Measurements from ENCODE around the gene GALNT10.

GRCh38 chr5:154331232-154331631 is 140.7 kb downstream of the GALNT10 start:
- TF ChIP-seq CTCF (IDR thresholded peaks at IDR 0.05) (no peak), EZH2phosphoT487 (IDR thresholded peaks at IDR 0.05) (no peak)
